Stimulated activated naive CD8-positive, alpha-beta T cell treated with anti-CD3 and anti-CD28 coated beads, Interleukin-15, Interleukin-2, amounts not matched to agents 100 ng/mL and 50 ng/mL, for 24 hours (primary cell): Measurements from ENCODE around the gene DHRSX.
"Not testable (repeated sequence)": the region's sequence is repeated elsewhere in the genome, so short reads cannot be mapped to it uniquely, and the experiment has no call there.

ENCODE experiments used
- H3K27ac Mint-ChIP-seq: one replicate; pipeline ENCODE4 v1.8.0; 2021; ENCODE audit warnings: mild to moderate bottlenecking, mixed read lengths
- H3K27me3 Mint-ChIP-seq: one replicate; pipeline ENCODE4 v1.8.0; 2021; ENCODE audit warnings: mixed read lengths
- H3K36me3 Mint-ChIP-seq: one replicate; pipeline ENCODE4 v1.8.0; 2021; ENCODE audit warnings: low read depth, mixed read lengths
- H3K4me1 Mint-ChIP-seq: one replicate; pipeline ENCODE4 v1.8.0; 2021; ENCODE audit warnings: low read depth, mixed read lengths
- H3K4me3 Mint-ChIP-seq: one replicate; pipeline ENCODE4 v1.8.0; 2021; ENCODE audit warnings: mild to moderate bottlenecking, mixed read lengths
- H3K9me3 Mint-ChIP-seq: one replicate; pipeline ENCODE4 v1.8.0; 2021; ENCODE audit warnings: mixed read lengths

The DHRSX gene

DNA sequence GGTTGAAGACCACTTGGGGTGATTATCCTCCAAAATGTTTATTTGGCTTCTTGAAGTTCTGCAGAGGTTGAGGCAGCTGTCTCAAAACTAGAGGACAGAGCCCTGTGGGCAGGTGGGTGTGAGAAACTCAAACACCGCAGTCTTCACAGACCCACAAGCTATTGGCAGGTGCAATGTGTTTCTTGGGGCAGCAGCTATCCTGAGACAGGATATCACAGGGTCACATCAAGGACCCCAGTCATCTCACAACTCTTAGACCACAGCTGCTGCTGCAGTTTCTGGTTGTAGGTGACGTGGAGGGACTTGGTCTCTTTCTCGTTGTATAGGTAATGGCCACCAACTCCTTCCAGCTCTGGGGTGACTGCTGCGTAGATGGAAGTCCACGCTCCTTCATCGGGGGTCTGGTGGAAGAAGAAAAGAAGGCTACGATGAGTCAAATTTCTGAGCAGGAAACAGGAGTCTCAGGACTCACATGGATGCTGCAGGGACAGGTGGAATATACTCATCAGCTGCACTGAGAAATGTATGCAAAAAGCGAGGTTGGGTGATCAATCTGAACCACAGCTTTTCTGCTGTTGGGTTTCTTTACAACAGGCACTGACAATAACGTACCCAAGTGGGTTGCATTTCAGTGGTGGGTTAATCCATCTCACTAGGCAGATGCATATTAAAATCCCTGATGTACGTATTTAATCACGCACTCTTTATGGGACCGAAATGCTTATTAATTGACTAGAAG, 279.8 kb downstream of the DHRSX start:
- Mint-ChIP-seq H3K4me1 (no peaks in the 10 kb centered on the region), H3K9me3 (peaks cover 48% of the 10 kb centered on the region), H3K27ac (no peak overlapping the region), H3K27me3 (no peaks in the 10 kb centered on the region), H3K4me3 (no peak overlapping the region), H3K36me3 (peaks cover 73% of the 10 kb centered on the region)

DNA sequence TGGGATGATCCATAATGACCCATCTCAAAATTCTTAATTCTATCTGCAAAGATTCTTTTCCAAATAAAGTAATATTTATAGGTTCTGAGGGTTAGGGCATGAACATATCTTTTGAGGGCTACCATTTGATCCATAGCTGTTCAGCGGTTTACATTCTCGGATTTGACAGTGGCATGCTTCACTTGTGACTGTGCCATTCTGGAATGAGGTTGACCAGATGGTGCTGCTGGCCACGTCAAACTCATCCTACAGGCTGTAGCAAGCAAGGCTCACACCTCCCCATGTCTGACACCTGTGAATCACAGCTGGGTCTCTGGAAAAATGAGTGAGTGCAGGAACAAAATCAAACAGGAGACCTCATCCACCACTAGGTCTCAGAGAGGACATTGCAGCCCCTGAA, 280.5 kb downstream of the DHRSX start:
- Mint-ChIP-seq H3K4me3 (no peak overlapping the region), H3K27ac (no peak overlapping the region), H3K4me1 (no peaks in the 10 kb centered on the region), H3K36me3 (peaks cover 70% of the 10 kb centered on the region), H3K9me3 (peaks cover 50% of the 10 kb centered on the region), H3K27me3 (no peaks in the 10 kb centered on the region)

DNA sequence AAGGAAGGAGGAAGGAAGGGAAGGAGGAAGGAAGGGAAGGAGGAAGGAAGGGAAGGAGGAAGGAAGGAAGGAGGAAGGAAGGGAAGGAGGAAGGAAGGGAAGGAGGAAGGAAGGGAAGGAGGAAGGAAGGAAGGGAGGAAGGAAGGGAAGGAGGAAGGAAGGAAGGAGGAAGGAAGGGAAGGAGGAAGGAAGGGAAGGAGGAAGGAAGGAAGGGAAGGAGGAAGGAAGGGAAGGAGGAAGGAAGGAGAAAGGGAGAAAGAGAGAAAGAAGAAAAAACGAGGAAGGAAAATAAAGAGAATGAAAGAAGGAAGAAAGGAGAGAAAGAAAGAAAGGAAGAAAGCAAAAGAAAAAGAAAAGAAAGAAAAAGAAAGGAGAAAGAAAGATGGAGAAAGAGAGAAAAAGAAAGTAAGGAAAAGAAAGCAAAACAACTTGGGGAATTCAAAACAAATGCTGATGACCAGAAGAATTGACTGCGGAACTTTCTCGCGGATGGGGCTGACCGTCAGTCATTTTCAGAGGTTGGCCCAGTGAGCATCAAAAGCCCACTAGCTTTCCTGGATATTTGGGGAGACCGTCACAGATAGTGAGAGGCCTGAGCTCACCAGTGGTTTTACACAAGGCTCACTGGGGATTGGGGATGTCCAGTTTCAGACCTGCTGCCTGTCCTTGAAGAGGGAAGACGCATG, 286.5 kb downstream of the DHRSX start:
- peaks cover 31% of the 10 kb centered on the region for H3K9me3 Mint-ChIP-seq
- peaks cover 25% of the 10 kb centered on the region for H3K36me3 Mint-ChIP-seq
- H3K4me3 Mint-ChIP-seq, H3K4me1 Mint-ChIP-seq, H3K27ac Mint-ChIP-seq, H3K27me3 Mint-ChIP-seq: not testable (repeated sequence)

DNA sequence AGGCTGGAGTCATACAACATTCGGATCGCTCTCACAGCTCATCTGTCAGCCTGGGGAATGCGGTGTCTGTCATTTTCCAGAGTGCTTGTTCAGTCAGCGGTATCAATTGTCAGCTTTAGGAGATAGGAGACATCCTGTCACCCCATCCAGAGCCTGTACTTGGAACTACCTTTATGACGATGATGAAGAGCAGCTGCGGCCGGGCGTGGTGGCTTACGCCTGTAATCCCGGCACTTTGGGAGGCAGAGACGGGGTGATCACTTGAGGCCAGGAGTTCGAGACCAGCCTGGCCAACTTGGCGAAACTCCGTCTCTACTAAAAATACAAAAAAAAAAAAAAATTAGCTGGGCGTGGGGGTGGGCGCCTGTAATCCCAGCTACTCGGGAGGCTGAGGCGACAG, 289.1 kb downstream of the DHRSX start:
- Mint-ChIP-seq H3K36me3 (peaks cover 26% of the 10 kb centered on the region), H3K9me3 (peaks cover 20% of the 10 kb centered on the region)
- H3K27ac Mint-ChIP-seq, H3K4me1 Mint-ChIP-seq, H3K4me3 Mint-ChIP-seq, H3K27me3 Mint-ChIP-seq: not testable (repeated sequence)

DNA sequence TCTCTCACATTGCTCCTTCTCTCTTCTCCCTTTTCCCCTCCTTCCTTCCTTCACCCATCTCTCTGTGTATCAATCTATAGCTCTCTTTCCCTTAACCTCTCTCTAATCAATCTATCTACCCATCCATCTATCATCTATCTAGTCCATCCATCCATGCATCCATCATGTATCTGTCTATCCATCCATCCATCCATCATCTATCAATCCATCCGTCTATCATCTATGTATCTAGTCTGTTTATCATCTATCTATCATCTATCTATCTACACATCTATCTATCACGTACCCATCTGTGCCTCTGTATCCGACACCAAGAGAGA, 307.5 kb downstream of the DHRSX start:
- H3K36me3 Mint-ChIP-seq: peaks cover 3% of the 10 kb centered on the region
- no peak overlapping the region for H3K4me3 Mint-ChIP-seq
- H3K27me3 Mint-ChIP-seq: no peaks in the 10 kb centered on the region
- H3K27ac Mint-ChIP-seq: no peak overlapping the region
- no peaks in the 10 kb centered on the region for H3K4me1 Mint-ChIP-seq
- H3K9me3 Mint-ChIP-seq: peaks cover 10% of the 10 kb centered on the region

DNA sequence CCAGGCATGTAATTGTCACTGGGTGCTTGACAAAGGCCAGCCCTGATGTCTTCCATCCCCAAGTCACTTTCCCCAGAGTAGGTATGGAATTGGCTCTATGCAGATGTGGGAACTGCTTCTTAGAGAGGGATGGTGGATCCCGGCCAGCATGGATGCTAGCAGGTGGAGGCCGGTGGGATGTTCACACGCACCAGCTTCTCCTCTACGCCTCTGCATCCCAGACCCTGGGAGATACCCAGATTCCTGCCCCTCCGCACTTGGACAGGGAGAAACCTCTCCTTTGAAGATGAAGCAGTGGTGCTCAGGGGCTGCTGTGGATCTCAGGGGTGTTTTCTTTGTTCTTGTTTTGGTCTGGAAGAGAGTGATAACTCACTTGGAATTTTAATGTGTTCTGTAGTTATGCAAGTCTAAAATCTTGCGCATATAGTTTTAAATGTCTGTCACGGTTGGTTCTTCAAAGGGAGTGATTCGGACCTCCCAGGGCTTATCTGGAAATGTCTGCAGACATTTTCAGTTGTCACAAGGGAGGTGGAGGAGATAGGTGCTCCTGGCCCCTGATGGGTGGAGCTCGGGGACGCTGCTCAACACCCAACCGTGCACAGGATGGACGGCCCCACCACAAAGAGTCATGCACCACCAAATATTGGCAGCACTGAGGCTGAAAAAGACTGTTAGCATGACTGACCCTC, 308.0 kb downstream of the DHRSX start:
- no peak overlapping the region for H3K4me3 Mint-ChIP-seq
- peaks cover 11% of the 10 kb centered on the region for H3K9me3 Mint-ChIP-seq
- no peak overlapping the region for H3K27ac Mint-ChIP-seq

DNA sequence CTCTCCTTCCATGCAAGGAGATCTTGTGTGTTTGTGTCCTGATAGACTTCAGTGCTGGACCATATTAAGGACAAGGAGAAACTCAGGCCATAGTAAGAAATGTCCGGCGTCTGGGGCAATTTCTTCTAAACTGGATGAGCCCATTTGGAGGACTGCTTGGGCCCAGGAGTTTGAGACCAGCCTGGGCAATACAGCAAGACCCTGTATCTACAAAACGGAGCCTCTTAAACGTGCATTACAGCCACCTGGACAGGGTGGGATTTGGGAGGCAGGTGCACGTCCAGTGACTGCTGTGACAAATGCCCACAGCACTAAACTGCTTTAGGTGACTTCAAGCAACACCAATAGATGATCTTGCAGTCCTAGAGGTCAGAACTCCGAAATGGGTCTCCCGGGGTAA, 311.9 kb downstream of the DHRSX start:
- H3K9me3 Mint-ChIP-seq: peaks cover 12% of the 10 kb centered on the region
- H3K27me3 Mint-ChIP-seq: no peaks in the 10 kb centered on the region
- H3K27ac Mint-ChIP-seq: no peak overlapping the region
- no peaks in the 10 kb centered on the region for H3K4me1 Mint-ChIP-seq
- H3K4me3 Mint-ChIP-seq: no peak overlapping the region
- peaks cover 9% of the 10 kb centered on the region for H3K36me3 Mint-ChIP-seq

More for the DNA sequence above, 308.0 kb downstream of the DHRSX start:
- Mint-ChIP-seq H3K27me3 (no peaks in the 10 kb centered on the region), H3K36me3 (peaks cover 7% of the 10 kb centered on the region), H3K4me1 (no peaks in the 10 kb centered on the region)

DNA sequence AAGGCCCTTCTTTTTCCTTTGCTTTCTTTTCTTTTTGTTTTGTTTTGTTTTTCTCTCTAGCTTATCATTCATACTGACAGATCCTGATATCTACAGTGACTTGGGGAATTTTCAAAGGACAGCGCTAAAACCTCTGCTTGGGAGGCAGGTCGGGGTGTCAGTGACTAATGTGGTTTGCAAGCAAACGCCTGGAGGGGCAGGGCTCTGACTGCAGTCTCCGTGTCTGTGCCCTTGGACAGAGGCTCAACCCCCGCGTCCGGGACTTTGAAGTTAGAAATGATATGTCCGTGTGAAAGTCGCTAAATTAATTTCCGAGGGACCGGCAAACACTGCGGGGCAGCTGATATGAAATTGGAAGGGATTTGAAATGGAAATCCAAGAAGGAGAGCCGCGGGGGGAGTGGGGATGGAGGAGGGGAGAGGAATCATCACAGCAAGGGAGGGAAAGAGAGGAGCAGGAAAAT, 312.4 kb downstream of the DHRSX start:
- H3K4me3 Mint-ChIP-seq: no peak overlapping the region
- H3K36me3 Mint-ChIP-seq: peaks cover 9% of the 10 kb centered on the region
- no peaks in the 10 kb centered on the region for H3K4me1 Mint-ChIP-seq
- no peaks in the 10 kb centered on the region for H3K27me3 Mint-ChIP-seq
- H3K27ac Mint-ChIP-seq: no peak overlapping the region
- peaks cover 11% of the 10 kb centered on the region for H3K9me3 Mint-ChIP-seq

DNA sequence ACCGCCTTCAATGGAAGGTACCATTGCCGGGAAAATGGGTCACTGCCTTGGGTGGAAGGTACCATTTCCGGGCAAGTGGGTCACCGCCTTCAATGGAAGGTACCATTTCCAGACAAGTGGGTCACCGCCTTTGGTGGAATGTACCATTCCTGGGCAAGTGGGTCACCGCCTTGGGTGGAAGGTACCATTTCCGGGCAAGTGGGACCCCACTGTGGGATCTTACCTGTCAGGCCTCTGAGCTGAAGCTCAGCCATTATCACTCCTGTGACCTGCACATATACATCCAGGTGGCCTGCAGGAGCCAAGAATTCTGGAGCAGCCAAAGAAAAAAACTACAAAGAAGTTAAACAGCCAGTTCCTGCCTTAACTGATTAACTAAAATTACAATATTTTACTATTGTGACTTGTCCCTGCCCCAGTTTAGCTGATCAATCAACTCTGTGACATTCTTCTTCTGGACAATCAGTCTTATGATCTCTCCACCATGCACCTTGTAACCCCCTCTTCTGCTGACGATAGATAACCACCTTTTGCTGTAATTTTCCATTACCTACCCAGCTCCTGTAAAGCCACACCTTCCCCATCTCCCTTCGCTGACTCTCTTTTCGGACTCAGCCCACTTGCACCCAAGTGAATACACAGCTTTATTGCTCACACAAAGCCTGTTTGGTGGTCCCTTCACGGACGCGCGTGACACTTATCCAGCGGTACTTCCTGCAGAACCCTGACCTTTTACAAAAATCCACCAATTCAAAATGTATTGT, 313.2 kb downstream of the DHRSX start:
- no peaks in the 10 kb centered on the region for H3K27me3 Mint-ChIP-seq
- H3K4me1 Mint-ChIP-seq: no peaks in the 10 kb centered on the region
- peaks cover 8% of the 10 kb centered on the region for H3K9me3 Mint-ChIP-seq
- no peak overlapping the region for H3K4me3 Mint-ChIP-seq
- H3K36me3 Mint-ChIP-seq: peaks cover 9% of the 10 kb centered on the region
- H3K27ac Mint-ChIP-seq: no peak overlapping the region

DNA sequence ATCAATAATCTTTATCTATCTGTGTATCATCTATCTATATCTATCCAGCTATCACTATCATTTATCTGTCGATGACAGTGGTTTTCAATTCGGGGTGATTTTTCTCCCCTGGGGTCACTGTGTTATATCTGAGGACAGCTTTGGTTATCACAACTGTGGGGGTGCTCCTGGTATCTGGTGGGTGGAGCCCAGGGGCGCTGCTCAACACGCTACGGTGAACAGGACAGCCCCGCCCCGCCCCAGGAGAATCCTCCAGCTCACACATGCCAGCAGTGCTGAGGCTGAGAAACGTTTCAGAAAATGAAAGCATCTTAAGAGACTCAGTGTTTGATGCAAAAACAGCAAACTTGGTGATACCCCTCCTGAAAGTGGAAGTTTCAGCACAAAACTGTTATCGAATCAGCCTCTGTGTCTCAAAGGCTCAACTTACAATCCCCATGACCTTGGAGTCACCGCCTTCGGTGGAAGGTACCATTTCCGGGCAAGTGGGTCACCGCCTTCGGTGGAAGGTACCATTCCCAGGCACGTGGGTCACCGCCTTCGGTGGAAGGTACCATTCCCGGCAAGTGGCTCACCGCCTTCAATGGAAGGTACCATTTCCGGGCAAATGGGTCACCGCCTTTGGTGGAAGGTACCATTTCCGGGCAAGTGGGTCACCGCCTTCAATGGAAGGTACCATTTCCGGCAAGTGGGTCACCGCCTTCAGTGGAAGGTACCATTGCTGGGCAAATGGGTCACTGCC, 315.3 kb downstream of the DHRSX start:
- no peaks in the 10 kb centered on the region for H3K27me3 Mint-ChIP-seq

DNA sequence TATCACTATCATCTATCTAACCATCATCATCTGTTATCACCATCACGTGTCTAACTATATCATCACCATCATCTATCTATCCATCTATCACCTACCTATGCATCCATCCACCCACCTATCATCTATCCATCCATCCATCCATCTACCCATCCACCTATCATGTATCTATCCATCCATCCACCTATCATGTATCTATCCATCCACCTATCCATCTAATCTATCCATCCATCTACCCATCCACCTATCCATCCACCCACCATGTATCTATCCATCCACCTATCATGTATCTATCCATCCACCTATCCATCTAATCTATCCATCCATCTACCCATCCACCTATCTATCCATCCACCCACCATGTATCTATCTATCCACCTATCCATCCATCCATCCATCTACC, 316.7 kb downstream of the DHRSX start:
- H3K27ac Mint-ChIP-seq: no peak overlapping the region
- no peaks in the 10 kb centered on the region for H3K4me1 Mint-ChIP-seq
- H3K4me3 Mint-ChIP-seq: no peak overlapping the region
- H3K27me3 Mint-ChIP-seq: no peaks in the 10 kb centered on the region
- H3K9me3 Mint-ChIP-seq: peaks cover 5% of the 10 kb centered on the region
- H3K36me3 Mint-ChIP-seq: peaks cover 5% of the 10 kb centered on the region

More for the DNA sequence above, 315.3 kb downstream of the DHRSX start:
- Mint-ChIP-seq H3K27ac (no peak overlapping the region), H3K9me3 (peaks cover 8% of the 10 kb centered on the region), H3K4me1 (no peaks in the 10 kb centered on the region), H3K36me3 (peaks cover 6% of the 10 kb centered on the region), H3K4me3 (no peak overlapping the region)

DNA sequence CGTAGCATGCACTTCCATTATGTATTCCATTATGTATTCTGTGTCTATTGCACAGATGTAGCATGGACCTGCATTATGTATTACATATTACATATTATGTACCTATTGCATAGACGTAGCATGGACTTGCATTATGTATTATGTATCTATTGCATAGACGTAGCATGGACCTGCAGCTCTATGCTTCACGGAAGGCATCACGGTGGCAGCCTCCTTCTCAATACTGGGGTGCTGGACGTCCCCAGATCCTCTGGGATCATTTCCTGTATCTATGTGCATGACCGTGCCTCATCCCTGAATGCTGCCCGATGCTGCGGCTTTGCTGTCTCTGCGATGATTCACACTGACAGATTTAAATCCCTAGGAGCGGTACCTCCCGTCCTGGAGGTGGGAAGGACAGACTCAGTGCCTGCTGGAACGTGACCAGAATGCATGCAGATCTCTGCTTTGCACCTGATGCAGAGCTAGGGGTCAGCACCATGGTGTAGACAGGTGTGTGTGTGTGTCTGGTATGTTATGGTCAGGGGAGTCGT, 317.5 kb downstream of the DHRSX start:
- Mint-ChIP-seq H3K4me1 (no peaks in the 10 kb centered on the region), H3K9me3 (peaks cover 5% of the 10 kb centered on the region), H3K27ac (no peak overlapping the region), H3K36me3 (peaks cover 5% of the 10 kb centered on the region), H3K27me3 (no peaks in the 10 kb centered on the region), H3K4me3 (no peak overlapping the region)

DNA sequence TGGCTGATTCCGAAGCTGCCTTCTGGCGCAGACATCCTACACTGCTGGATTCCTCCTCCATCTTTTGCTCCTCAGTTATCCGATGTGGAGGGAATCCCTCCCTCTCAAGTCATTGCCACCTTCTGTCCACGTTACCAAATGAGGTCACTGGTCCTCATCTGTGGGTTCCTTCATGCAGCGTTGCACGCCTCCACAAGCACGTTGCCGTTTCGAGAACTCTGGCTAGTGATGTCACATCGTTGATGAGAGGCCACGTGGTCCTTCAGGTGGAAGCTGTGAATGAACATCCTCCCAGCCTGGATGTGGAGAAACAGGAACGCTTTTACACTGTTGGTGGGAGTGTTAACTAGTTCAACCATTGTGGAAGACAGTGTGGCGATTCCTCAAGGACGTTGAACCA, 323.2 kb downstream of the DHRSX start:
- no peaks in the 10 kb centered on the region for H3K27me3 Mint-ChIP-seq
- no peaks in the 10 kb centered on the region for H3K4me1 Mint-ChIP-seq
- peaks cover 18% of the 10 kb centered on the region for H3K9me3 Mint-ChIP-seq
- peaks cover 5% of the 10 kb centered on the region for H3K36me3 Mint-ChIP-seq
- no peak overlapping the region for H3K4me3 Mint-ChIP-seq
- no peak overlapping the region for H3K27ac Mint-ChIP-seq

DNA sequence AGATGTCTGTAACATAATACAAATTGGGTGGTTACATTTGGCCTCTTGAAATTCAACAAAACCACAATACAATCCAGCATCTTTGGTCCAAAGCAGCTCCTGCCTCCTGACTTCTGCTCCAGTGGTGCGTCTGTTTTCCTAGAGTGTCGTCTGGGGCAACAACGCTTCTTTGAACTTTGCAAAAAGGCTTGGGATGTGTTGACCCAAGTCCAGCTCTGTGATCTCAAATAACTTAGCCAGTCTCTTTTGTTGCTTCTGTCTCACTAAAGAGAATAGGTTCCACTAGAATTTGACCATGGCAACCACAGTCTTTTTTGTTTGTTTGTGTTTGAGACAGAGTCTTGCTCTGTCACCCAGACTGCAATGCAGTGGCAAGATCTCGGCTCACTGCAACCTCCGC, 324.0 kb downstream of the DHRSX start:
- H3K27me3 Mint-ChIP-seq: no peaks in the 10 kb centered on the region
- H3K36me3 Mint-ChIP-seq: peaks cover 5% of the 10 kb centered on the region
- peaks cover 19% of the 10 kb centered on the region for H3K9me3 Mint-ChIP-seq
- no peak overlapping the region for H3K27ac Mint-ChIP-seq
- H3K4me3 Mint-ChIP-seq: no peak overlapping the region
- no peaks in the 10 kb centered on the region for H3K4me1 Mint-ChIP-seq
